GM13976 (cell line): ENCODE data around the gene PPRC1.

Source experiments
- DNase-seq: peaks from one replicate; pipeline ENCODE4 v3.0.0; 2012; ENCODE audit warnings: low spot score
- CTCF ChIP-seq: IDR thresholded peaks from 2 replicates; pipeline ENCODE4 v1.5.1; 2012; ENCODE audit warnings: borderline replicate concordance, mild to moderate bottlenecking; ENCODE audit not compliant: insufficient read depth; ENCODE audit errors: extremely low read depth, missing control alignments, control extremely low read depth
- in situ Hi-C: fragments of 300-500 bp; cut with MboI; formaldehyde crosslinking; loops from one replicate; pipeline ENCODE4 v1.12.0; 2022; ENCODE audit warnings: low sequenced_read_pairs, mixed read lengths, inconsistent platforms; ENCODE audit not compliant: unreplicated experiment

PPRC1 gene

DNA sequence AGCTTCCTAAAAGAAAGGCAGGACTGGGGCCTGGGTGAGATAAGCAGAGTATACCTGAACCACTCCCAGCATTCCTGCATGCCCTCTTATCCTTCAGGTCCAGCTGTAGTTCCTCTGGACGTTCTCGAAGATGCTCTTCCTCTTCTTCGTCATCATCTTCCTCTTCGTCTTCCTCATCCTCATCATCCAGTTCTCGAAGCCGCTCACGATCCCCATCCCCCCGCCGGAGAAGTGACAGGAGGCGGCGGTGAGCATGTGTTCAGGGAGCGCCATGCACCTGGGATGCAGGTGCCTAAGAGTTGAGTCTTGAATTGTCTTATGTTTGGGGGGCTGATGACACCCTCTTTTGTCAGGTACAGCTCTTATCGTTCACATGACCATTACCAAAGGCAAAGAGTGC is 15.4 kb downstream of the PPRC1 start:
- in situ Hi-C loops, result no loop called here
- no peak for TF ChIP-seq CTCF
- DNase-seq, result peak; percentile 10

- peak; percentile 3 for DNase-seq
- in situ Hi-C loops, result no loop called here
- no peak for TF ChIP-seq CTCF
These were observed 18.3 kb downstream of the PPRC1 start for GRCh38 chr10:102150970-102151773.

- peak; percentile 98 for DNase-seq
- no peak for TF ChIP-seq CTCF
- in situ Hi-C loops, result no loop called here
These were observed 19.1 kb downstream of the PPRC1 start, which contains the start of gene NOLC1 for GRCh38 chr10:102151774-102152544. Gene NOLC1 (plus strand): TSS chr10:102152389. CDS start chr10:102152411, 22 bp downstream.

GRCh38 chr10:102152545-102152890 is 19.7 kb downstream of the PPRC1 start:
- in situ Hi-C loops, result no loop called here
- no peak for DNase-seq
- TF ChIP-seq CTCF, result no peak

GRCh38 chr10:102153093-102153620 is 20.3 kb downstream of the PPRC1 start:
- no peak for TF ChIP-seq CTCF
- in situ Hi-C loops, result no loop called here
- DNase-seq, result peak; percentile 15

- TF ChIP-seq CTCF, result no peak
- in situ Hi-C loops, result no loop called here
- DNase-seq, result no peak
These were observed 21.8 kb downstream of the PPRC1 start for GRCh38 chr10:102154466-102155116.
